Ishikawa (cell line): ENCODE measurements around the gene FTO.

Experiments used
- CEBPB ChIP-seq: IDR thresholded peaks from 2 replicates; pipeline ENCODE4 v1.6.1; 2012
- CREB1 ChIP-seq: IDR thresholded peaks from 2 replicates; pipeline ENCODE4 v1.6.1; 2012; ENCODE audit warnings: low read depth
- EGR1 ChIP-seq: IDR thresholded peaks from 2 replicates; pipeline ENCODE4 v1.6.1; 2012
- EP300 ChIP-seq: IDR thresholded peaks from 2 replicates; pipeline ENCODE4 v1.6.1; 2012; ENCODE audit warnings: borderline replicate concordance
- FOXM1 ChIP-seq: IDR thresholded peaks from 2 replicates; pipeline ENCODE4 v1.6.1; 2012; ENCODE audit warnings: low read depth, borderline replicate concordance
- MAX ChIP-seq: IDR thresholded peaks from 2 replicates; pipeline ENCODE4 v1.6.1; 2012
- NFIC ChIP-seq: IDR thresholded peaks from 2 replicates; pipeline ENCODE4 v1.6.1; 2012
- RAD21 ChIP-seq: IDR thresholded peaks from 2 replicates; pipeline ENCODE4 v1.6.1; 2012; ENCODE audit warnings: low read depth
- REST ChIP-seq: IDR thresholded peaks from 2 replicates; pipeline ENCODE4 v1.6.1; 2012; ENCODE audit warnings: low read depth, mild to moderate bottlenecking
- TAF1 ChIP-seq: IDR thresholded peaks from 2 replicates; pipeline ENCODE4 v1.6.1; 2012; ENCODE audit warnings: low read depth, mild to moderate bottlenecking
- TCF12 ChIP-seq: IDR thresholded peaks from 2 replicates; pipeline ENCODE4 v1.6.1; 2012; ENCODE audit warnings: low read depth
- TEAD4 ChIP-seq: IDR thresholded peaks from 2 replicates; pipeline ENCODE4 v1.6.1; 2012
- USF1 ChIP-seq: IDR thresholded peaks from 2 replicates; pipeline ENCODE4 v1.6.1; 2012
- YY1 ChIP-seq: IDR thresholded peaks from 2 replicates; pipeline ENCODE4 v1.6.1; 2012; ENCODE audit warnings: low read depth

- TF ChIP-seq YY1, result no peak
- TF ChIP-seq TAF1, result no peak
- TF ChIP-seq USF1, result no peak
- TF ChIP-seq FOXM1, result no peak
- TF ChIP-seq RAD21, result no peak
- TF ChIP-seq REST, result no peak
- TF ChIP-seq MAX, result no peak
- no peak for TF ChIP-seq CEBPB
- TF ChIP-seq TCF12, result no peak
- no peak for TF ChIP-seq EP300
- no peak for TF ChIP-seq NFIC
- TF ChIP-seq CREB1, result no peak
- no peak for TF ChIP-seq TEAD4
- TF ChIP-seq EGR1, result no peak
Observed at GRCh38 chr16:53986793-53987192, 282.8 kb downstream of the FTO start.
